HG03108 (cell line): ENCODE data around the gene IQSEC1.

Source experiments
- ATAC-seq: cut with Tn5 transposase; IDR thresholded peaks from one replicate; pipeline ENCODE4 v1.9.1; 2021; ENCODE audit warnings: moderate library complexity; ENCODE audit not compliant: unreplicated experiment

IQSEC1 gene

DNA sequence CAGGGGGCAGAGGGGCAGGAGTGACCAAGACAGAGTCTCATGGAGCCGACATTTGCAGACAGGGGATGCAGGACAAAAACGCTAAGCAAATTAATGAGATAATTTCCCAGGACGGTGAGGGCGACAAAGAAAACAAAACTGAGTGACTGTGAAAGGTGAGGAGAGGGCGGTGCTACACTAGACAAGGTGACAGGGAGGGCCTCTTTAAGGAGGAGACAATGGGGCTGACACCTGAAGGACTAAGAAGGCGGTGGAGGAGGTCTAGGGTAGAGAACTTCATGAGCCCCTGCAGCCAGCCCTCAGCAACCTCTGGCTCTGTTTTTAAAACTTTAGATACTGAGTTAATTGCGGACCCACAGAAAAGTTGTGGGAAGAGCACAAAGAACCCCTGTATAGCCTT, 41.6 kb downstream of the IQSEC1 start:
- no peak for ATAC-seq

DNA sequence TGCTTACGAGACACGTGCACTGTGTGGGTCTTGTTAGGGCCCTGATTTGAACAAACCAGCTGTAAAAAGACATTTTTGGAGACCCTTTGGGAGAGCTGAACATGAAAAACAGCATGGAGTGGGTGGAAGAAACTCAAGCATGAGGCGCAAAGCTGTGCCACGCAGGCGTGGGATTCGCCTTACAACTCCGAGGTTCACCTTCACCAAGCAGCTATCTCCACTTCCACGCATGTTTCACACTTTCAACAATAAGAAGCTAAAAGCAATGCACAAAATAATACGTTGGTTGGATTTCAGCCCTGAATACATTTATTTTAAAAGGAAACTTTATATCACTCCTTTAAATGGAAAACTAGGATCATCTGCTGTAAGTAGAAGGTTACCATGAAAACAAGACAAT, 42.5 kb downstream of the IQSEC1 start:
- no peak for ATAC-seq

DNA sequence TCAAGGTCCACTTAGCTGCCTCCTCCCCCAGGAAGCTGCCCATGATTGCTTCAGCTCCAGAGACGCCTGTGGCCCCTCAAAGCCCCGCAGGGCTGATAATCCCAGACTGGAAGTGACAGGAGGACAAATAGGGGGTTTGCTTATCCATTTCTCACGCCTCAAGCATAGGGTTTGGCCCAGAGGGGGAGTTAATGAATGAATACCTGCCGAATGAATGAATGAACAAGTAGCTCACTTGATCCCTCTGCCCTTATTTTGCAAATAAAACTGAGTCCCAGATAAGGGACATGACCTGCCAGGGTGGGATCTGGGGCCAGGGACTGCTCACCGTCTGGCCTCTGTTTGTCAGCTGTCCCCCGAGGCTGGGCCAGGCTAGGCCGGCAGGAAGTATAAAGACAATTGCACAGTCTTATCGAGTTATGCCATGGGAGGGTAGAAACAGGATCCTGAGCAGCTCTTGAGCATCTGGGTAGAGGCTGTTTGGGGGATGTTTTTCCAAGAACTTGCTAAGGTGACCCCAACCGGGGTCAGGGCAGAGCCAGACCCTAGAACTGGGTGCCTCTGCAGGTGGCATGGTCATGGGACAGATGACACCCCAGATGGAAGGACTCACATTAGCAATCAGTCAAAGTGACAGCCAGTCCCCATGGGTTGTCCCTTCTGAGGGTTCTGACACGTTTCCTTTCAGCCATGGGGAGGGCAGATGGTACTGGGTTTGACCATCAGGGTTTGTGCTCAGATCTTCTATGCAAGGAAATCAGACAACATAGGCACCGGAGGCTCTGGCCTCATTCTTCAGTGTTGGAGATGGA, 45.0 kb downstream of the IQSEC1 start:
- no peak for ATAC-seq

DNA sequence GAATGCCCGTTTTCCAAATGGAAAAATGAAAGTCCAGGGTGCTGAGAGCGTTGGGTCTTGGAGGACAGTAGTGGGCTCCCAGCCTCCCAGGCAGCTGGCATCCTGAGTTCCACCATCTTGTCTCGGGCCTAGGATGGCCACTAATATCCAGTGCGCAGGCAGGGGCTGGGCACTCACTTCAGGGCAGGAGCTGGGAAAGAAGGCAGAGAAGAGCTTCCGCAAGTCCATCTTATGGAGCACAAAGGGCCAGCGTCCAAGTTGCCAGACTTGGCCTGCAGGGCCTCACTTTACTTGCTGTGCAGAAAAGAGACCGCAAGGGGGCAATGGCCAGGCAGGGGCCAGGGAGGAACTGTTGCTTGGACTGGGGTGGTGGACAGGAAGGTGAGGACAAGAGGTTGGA, 46.1 kb downstream of the IQSEC1 start:
- no peak for ATAC-seq

DNA sequence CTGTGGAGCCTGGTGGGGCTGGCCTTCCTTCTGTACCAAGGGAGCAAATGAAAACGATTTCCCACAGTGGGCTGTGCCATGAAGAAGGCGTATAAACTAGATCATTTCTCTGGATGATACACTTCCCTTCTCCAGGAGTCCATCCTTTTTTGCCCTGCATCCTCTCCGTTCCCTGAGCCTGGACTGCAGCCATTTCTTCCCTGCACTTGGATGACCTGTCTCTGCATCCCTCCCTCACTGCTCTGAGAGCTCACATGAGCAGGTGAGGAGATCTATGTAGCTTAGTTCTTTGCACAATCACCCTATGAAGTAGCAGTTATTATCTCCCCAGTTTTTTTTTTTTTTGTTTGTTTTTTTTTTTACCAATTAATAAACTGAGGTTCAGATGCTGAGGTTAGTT, 46.7 kb downstream of the IQSEC1 start:
- no peak for ATAC-seq

DNA sequence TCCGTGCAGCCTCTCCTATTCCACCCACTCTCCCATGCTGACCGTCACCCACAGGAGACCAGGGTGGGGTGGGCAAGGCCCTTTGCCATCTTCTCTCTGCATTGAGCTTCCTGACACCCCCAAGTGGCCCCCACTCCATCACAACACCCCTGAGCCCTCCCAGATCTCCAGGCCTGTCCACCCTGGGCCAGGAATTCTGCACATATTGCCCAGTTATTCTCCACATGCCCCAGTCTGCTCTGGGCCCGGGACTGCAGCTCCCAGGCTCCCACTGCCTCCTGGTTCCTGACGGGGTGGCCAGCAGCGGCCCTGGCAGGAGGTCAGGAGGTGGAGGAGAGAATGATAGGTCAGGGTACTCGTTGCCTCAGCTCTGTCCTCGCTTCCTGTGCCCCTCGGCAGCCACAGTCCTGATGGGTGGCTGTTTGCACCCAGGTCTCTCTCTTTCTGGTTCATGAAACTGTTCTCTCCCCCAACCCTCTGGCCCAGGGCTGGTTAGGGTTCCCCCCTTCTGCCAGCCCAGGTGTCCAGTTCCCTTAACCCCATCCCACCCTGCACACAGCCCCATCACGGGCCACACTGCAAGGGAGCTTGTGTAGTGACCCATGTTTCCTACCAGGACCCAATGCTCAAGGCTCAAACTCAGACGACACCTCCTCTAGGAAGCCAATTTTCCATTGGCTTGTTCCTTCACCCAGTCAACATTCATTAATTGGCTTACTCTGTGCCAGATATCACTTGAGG, 47.3 kb downstream of the IQSEC1 start:
- ATAC-seq, result no peak

DNA sequence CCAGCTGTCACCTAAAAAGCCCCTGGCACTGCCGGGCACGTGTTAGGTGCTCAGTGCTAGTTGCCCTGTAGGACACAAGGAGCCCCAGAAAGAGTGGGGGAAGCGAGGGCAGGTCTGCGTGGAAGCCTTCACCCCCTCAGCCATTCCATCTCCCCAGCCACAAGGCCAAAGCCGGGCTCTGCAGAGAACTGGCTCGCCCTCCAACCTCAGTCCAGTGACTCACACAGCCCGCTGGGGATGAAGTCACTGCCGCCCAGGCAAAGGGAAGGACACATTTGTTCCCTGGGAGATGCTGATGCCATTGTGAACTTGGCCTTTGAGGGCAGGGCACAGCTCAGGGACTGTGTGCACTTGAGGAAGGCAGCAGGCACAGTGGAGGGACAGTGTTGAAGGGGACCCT, 48.1 kb downstream of the IQSEC1 start:
- ATAC-seq, result no peak

DNA sequence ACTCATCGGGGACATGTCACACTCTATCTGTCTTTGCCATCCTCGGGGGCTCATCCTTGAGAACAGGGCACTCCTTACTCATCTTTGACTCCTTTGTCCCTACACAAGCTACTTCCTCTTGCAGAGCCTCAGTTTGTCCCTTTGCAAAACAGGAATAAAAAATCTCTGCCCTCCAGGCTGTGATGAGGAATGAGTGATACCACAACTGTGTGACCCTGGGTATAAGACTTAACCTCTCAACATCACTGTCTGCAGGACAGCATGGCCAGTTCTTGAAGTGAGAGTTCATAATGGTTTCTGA, 48.5 kb downstream of the IQSEC1 start:
- ATAC-seq, result no peak

DNA sequence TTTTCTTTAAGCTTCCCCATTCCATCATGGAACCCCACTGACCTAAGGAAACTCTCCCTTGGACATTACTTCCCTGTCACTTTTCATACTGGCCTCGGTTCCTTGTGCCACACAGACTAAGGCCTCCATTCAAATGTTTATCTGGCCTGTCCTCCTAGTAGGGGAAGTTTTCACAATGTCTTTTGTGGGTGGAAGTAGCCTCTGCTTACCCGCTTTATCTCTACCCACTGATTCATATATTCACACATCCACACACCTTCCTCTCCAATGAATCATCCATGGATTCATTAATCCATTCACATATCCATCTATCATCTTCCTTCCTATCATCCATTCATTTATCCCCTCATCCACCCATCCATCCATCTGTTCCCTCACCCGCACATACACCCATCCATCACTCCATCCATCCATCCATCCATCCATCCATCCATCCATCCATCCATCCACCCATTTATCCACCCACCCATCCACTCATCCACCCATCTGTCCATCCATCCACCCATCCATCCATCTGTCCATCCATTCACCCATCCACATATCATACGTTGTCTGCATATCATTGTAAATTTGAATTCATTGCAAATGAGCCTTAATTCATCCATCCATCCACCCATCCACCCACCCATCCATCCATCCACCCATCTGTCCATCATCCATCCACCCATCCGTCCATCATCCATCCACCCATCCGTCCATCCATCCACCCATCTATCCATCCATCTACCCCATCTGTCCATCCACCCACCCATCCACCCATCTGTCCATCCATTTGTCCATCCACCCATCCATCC, 49.1 kb downstream of the IQSEC1 start:
- ATAC-seq, result no peak

DNA sequence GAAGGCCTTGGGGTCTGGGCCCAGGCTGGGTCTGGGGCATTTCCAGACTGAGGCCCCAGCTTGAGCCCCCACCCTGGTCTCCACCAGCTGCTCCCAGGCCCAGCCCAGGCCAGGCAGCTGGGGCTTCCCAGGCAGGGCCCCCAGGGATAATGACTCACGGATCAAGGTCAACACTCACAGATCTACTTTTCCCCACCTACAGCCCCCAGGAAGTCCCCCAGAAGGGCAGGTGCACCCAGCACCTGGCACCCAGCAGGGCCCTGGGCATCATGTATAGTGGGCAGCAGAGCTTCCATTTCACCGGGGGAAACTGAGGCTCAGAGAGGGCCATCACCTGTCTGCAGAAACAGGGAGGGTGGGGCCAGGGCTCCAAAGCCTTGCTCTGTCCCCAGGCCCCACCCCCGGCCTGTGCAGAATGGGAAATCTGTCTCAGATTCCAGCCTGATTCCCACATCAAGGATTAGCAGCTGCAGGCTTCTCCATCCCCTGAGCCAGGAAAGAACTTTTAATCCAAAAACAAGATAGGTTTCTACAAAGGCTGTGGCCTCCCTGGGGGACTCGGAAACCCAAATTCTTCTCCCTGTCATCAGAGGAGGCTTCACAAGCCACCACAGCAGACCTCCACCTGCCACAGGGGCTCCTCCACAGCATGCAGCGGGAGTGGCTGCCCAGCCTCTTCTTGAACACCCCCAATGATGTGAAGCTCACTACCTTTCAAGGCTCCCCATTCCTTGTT, 49.8 kb downstream of the IQSEC1 start:
- ATAC-seq, result no peak

DNA sequence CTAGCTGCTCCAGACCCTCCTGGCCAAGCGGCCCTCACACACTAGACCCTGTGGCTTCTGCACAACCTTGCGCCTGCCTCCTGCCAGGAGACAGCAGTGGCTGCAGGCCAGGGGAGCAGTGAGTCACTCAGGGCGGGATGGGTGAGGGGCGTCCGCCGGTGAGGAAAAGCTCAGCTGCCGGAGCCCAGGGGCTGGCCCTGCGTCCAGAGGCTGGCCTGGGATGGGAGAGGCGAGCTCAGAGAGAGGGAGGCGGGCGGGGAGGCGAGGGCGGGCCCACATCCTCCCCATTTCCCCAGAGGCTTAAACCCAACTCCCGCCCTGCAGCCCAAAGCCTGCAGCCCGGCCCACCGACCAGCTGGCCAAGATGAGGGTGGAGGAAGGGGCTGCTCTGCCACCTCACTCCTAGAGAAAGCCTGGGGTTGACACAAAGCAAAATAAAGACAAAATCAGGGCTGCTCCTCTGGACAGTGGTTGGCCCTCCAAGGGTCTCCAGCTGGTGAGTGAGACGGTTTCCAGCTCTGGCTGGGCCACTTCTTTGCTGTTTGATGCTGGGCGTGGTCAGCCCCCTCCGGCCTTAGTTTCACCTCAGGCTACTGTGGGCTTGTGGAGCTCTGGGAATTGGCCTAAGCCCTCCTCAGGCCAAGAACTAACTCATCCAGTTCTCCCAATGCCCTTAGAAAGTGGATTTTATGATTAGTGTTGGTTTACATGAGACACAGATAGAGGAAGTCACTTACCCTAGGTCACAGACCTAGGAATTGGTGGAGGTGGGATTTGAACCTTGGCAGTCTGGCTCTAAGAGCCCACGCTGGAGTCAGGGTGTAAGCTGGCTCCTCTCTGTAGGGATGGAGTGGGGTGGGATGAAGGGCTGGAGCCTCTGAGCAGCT, 50.6 kb downstream of the IQSEC1 start:
- ATAC-seq, result peak; percentile 47

DNA sequence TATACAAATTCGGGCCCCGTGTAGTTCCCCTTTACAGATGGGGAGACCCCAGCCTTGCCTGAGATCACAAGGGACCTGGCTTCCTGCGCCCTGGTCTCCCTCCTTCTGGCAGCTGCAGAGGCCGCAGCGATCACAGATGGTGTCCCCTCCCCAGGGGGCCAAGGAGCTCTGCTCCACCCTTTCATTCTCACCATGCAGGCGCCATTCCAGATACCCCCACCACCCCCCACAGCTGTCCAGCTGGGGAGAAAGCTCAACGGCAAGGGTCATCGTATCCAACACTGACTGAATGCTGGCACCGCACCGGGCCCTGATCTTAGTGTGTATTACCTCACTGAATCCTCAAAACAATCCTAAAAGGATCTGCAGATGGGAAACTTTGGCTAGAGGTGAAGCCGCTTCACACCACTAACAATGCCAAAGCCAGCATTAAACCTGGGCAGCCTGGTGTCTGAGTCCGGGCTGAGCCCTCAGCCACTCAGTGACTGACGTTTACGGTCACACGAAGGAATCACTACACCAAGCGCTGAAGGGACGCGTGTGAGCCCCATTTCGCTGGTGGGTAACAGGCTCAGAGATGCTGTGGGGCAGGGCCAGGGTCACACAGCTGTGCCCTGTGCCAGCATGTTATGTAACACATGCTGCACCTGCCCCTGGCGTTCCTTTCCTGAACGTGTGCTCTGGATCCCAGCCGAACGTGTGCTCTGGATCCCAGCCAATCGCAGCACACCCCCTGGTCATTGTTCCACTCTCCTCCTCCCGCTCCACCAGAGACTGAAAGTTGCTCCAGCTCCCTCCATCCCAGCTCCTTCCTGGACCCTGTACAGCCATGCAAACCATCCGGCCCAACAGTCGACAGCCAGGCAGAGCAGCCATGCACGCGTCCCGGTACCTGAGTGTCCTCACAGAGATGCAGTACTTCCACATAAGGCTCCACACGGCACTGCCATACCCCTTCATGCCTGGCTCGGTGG, 51.8 kb downstream of the IQSEC1 start:
- ATAC-seq, result peak; percentile 16

DNA sequence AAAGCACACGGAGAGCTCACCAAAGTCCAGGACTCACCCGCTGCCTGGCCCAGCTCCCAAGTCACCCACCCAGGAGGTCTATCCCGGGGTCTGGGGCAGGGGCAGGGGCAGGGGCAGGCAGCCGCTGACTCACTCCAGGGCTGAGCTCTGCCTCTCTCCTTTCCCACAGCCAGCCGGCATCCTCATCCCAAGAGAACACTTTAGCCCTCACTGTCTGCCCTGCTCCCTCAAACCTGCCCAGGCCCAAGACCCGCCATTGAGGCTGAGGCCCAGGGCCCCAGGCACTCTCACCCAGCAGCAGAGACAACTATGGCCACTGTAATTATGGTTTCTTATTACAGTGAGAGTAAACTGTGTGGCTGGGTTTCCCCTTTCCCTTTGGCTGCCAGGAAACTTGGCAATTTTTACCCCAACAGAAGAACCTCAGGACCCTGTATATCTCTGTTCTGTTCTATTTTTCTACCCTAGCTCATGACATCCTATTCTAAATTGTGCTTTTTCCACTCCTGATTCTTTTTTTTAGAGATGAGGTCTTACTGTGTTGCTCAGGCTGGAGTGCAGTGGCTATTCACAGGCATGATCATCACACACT, 53.0 kb downstream of the IQSEC1 start:
- ATAC-seq, result no peak

DNA sequence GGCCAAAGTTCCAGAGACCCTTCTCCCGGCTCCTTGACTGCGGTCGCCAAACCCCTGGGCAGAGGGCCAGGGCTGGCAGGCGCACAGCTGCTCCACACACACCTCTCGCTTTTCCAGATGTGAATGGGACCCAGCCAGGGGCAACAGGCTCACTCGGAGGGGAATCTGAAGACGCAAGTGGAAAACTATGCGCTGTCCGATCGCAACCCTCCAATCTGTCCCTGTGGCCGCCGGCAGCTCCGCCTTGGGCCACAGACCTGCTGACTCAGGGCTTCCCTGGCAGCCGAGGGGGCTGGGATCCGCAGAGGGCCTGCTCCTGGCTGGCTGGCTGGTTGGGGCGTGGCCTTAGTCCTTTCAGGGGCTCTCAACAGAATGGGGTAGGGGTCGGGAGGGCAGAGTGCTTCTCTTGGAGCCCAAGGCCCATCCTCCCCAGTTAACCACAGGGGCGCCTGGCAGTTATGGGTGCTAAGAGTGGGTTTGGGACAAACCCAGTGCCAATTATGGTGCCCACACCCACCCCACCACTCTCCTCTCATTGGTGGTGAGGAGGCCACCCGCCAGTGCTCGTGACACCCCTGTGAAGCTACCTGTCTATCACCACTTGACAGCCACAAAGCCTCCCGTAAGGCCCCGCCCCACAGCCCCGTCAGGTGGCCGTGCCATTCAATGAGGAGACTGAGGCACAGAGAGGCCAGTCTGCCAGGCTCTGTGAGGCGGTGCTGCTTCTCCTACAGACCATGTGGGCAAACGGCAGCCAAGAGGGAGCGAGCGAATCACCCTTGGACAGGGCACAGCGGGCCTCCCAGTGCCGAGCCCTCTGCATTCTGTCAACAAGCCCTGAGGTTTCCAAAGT, 53.8 kb downstream of the IQSEC1 start:
- ATAC-seq, result no peak

DNA sequence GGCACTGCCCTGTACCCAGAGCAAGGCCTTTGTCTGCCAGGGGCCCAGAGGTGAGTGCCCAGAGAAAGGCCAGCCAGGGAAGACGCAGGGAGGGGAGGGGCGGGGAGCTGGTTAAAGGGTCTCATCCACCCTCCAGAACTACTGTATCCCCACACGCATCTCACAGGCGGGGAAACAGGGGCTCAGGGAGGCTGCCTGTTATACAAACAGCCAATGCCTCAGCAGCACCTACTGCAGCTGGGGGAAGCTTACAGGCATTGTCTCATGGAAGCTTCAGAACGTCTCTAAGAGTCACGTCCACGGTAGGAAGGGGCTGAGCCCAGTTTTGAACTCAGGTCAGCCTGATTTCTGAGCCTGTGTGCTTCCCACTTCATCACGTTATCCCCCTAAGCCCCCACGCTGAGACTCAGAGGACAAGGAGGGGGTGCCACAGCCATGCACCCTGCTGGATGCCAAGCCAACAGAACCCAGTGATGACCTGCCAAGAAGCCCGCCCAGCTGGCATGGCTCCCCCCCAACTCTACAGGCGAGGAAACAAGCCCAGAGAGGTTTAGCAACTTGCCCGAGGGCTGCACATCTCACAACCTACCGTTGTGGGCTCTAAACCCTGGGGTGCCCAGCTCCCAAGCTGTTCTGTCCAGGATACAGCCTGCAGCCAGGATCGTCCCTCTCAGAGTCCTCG, 54.5 kb downstream of the IQSEC1 start:
- ATAC-seq, result no peak

DNA sequence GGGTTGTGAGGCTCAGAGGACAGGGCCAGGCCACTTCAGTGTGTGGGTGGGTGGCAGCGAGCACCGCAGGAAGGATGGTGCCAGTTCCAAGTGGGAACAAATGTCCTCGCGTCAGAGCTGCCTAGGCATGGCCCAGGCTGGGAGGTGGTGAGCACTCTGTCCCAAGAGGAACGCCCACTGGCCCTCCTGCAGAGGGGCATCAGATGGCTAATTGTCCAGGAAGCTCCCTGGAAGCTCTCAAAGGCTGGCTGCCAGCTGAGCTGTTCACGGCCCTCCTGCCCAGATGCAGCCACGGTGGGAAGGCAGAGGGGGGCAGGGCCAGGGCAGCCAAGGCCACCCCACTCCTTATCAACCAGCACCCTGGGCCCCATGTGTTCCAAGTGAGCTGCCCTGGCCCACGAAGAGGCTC, 55.2 kb downstream of the IQSEC1 start:
- ATAC-seq, result no peak

DNA sequence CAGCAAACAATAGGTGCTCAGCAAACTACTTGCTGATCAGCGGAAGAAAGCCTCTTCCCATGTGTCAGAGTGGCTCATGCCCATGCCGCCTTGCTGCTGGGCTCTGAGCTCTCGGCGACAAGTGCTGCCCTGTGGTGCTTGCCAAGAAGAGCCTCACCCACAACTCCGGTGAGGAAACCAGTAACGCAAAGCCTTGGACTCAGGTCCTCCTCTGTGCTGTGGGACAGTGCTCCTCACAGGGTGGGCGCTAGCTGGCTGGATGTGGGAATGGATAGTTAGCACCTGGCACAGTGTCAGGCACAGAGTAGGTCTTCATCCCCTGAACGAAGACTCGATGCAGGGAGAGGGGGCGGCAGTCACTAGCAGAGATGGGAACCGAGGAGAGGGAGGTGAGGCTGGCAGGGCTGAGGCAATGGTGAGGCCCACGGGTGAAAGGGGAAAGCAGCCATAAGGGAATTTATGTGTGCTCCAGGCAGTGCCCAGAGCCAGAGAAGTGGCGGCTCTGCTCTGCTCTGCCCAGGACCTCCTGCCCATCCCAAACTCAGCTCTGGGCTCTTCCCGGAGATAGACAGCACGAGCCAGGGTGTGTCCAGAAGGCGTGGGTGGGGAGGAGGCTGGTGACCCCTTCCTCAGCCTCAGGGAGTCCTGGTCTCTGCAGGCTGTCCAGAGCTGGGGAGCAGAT, 55.7 kb downstream of the IQSEC1 start:
- no peak for ATAC-seq
